SK-N-SH (cell line): ENCODE results near the gene ATP2B2. TPM values are rescaled to one million over a fixed set of nuclear protein-coding genes. Genes with fewer than 3 reads are reported as not detected.

Experiments
- CTCF ChIA-PET: fragments of 300-600, 350-600 bp; formaldehyde crosslinking; extraction: SDS; loops from one replicate; lab custom pipeline; 2021; lab: Yijun Ruan, JAX
- POLR2A ChIA-PET: fragments of 350-600 bp; sonication (Branson Sonifier 250); formaldehyde crosslinking; extraction: SDS; loops from one replicate; lab custom pipeline; 2020; ENCODE audit warnings: antibody characterized with exemption, inconsistent platforms; lab: Yijun Ruan, JAX
- DNase-seq: peaks from one replicate; pipeline ENCODE4 v3.0.0; 2012
- H2AFZ ChIP-seq: fragments of 200-600 bp; sonication (generic); 2 replicates; pipeline ENCODE4 v1.8.1; 2016; ENCODE audit warnings: antibody characterized with exemption, mild to moderate bottlenecking, low read depth
- H3F3A ChIP-seq: fragments of 200-600 bp; sonication (generic); replicated peaks from 2 replicates; pipeline ENCODE3; 2016; ENCODE audit warnings: antibody characterized with exemption, mild to moderate bottlenecking; ENCODE audit not compliant: insufficient read depth
- H3K27ac ChIP-seq, 2 experiments: fragments of 200-500 bp in 1 of 2; fragments of 200-600 bp in 1 of 2; sonication (Bioruptor generic) in 1 of 2; sonication (generic), shearing (Covaris generic) in 1 of 2; 2 replicates each; pipeline versions ENCODE4 v1.5.1 to v1.6.1; 2014 to 2016; ENCODE audit warnings: low read depth in 2 of 2, inconsistent platforms in 1 of 2, low read length in 1 of 2, mild to moderate bottlenecking in 1 of 2, mixed read lengths in 1 of 2
- H3K27me3 ChIP-seq: fragments of 200-600 bp; sonication (generic), shearing (Covaris generic); 2 replicates; pipeline ENCODE4 v1.6.1; 2016; ENCODE audit warnings: mixed run types; ENCODE audit not compliant: insufficient read depth
- H3K36me3 ChIP-seq, 2 experiments: fragments of 200-500 bp in 1 of 2; fragments of 200-600 bp in 1 of 2; sonication (Bioruptor generic) in 1 of 2; sonication (generic) in 1 of 2; replicated peaks in 1 of 2; 2 replicates each; pipeline versions ENCODE3 to v1.5.1; 2014 to 2016; ENCODE audit warnings: low read length in 1 of 2, mild to moderate bottlenecking in 1 of 2; ENCODE audit not compliant: insufficient read depth in 2 of 2, control insufficient read depth in 1 of 2
- H3K4me1 ChIP-seq, 2 experiments: fragments of 200-500 bp in 1 of 2; fragments of 200-600 bp in 1 of 2; sonication (Bioruptor generic) in 1 of 2; sonication (generic), shearing (Covaris generic) in 1 of 2; 2 replicates each; pipeline versions ENCODE4 v1.5.1 to v1.6.1; 2014 to 2016; ENCODE audit warnings: low read depth in 1 of 2, low read length in 1 of 2, mixed run types in 1 of 2; ENCODE audit not compliant: insufficient read depth in 2 of 2, control insufficient read depth in 1 of 2
- H3K4me2 ChIP-seq: fragments of 200-600 bp; sonication (generic), shearing (Covaris generic); 2 replicates; pipeline ENCODE4 v1.6.1; 2017; ENCODE audit warnings: mixed run types
- H3K4me3 ChIP-seq, 2 experiments: fragments of 200-500 bp in 1 of 2; fragments of 200-600 bp in 1 of 2; sonication (Bioruptor generic) in 1 of 2; sonication (generic), shearing (Covaris generic) in 1 of 2; 2 replicates each; pipeline versions ENCODE4 v1.5.1 to v1.8.1; 2014 to 2016; ENCODE audit warnings: low read depth in 2 of 2, inconsistent platforms in 1 of 2, low read length in 1 of 2, mild to moderate bottlenecking in 1 of 2, mixed read lengths in 1 of 2, moderate library complexity in 1 of 2
- H3K79me2 ChIP-seq: fragments of 200-600 bp; sonication (generic); 2 replicates; pipeline ENCODE4 v1.8.1; 2017; ENCODE audit warnings: mild to moderate bottlenecking; ENCODE audit not compliant: insufficient read depth
- H3K9ac ChIP-seq: fragments of 200-600 bp; sonication (generic); 2 replicates; pipeline ENCODE4 v1.6.1; 2017; ENCODE audit warnings: mixed run types
- H3K9me2 ChIP-seq: fragments of 200-600 bp; sonication (generic); 2 replicates; pipeline ENCODE4 v1.6.1; 2017; ENCODE audit warnings: mixed run types
- H3K9me3 ChIP-seq: fragments of 200-600 bp; sonication (generic); 2 replicates; pipeline ENCODE4 v1.6.1; 2017; ENCODE audit warnings: mixed run types, mild to moderate bottlenecking, moderate library complexity
- H4K20me1 ChIP-seq: fragments of 200-600 bp; sonication (generic); 2 replicates; pipeline ENCODE4 v1.6.1; 2017; ENCODE audit warnings: mild to moderate bottlenecking, mixed run types; ENCODE audit not compliant: insufficient read depth
- ELF1 ChIP-seq: IDR thresholded peaks from 2 replicates; pipeline ENCODE4 v1.4.0; 2012
- EP300 ChIP-seq, 2 experiments: IDR thresholded peaks; 2 replicates each; pipeline versions ENCODE4 v1.4.0 to v1.6.1; 2012; ENCODE audit warnings: borderline replicate concordance in 1 of 2, low read depth in 1 of 2, low read length in 1 of 2
- EZH2phosphoT487 ChIP-seq: fragments of 200-600 bp; sonication (generic); IDR thresholded peaks from 2 replicates; pipeline ENCODE4 v1.6.1; 2017; ENCODE audit warnings: low read depth, mixed run types, mild to moderate bottlenecking, antibody characterized with exemption, moderate library complexity, borderline replicate concordance
- FOSL2 ChIP-seq: IDR thresholded peaks from 2 replicates; pipeline ENCODE4 v1.4.0; 2012; ENCODE audit warnings: low read depth, mild to moderate bottlenecking, moderate library complexity, borderline replicate concordance
- FOXM1 ChIP-seq: IDR thresholded peaks from 2 replicates; pipeline ENCODE4 v1.4.0; 2012; ENCODE audit warnings: low read depth, mild to moderate bottlenecking
- GABPA ChIP-seq: IDR thresholded peaks from 2 replicates; pipeline ENCODE4 v1.4.0; 2012; ENCODE audit warnings: low read depth, mild to moderate bottlenecking
- NFIC ChIP-seq: IDR thresholded peaks from 2 replicates; pipeline ENCODE4 v1.4.0; 2012; ENCODE audit warnings: borderline replicate concordance
- NRF1 ChIP-seq: IDR thresholded peaks from 2 replicates; pipeline ENCODE4 v1.6.1; 2012; ENCODE audit warnings: low read depth, mild to moderate bottlenecking, low read length
- PBX3 ChIP-seq: IDR thresholded peaks from 2 replicates; pipeline ENCODE4; 2012
- POLR2AphosphoS5 ChIP-seq: IDR thresholded peaks from 2 replicates; pipeline ENCODE4 v1.6.1; 2012; ENCODE audit warnings: low read depth, low read length
- RAD21 ChIP-seq: IDR thresholded peaks from 2 replicates; pipeline ENCODE4 v1.6.1; 2012; ENCODE audit warnings: mild to moderate bottlenecking, low read length
- SIN3A ChIP-seq: IDR thresholded peaks from 2 replicates; pipeline ENCODE4 v1.6.1; 2012; ENCODE audit warnings: low read depth, mild to moderate bottlenecking, low read length, moderate library complexity, borderline replicate concordance
- SMC3 ChIP-seq: IDR thresholded peaks from 2 replicates; pipeline ENCODE4 v1.6.1; 2012; ENCODE audit warnings: low read depth, low read length, improper control_type of control experiment
- TAF1 ChIP-seq: IDR thresholded peaks from 2 replicates; pipeline ENCODE4 v1.6.1; 2012; ENCODE audit warnings: low read depth, mild to moderate bottlenecking, low read length, moderate library complexity, borderline replicate concordance
- TCF12 ChIP-seq: IDR thresholded peaks from 2 replicates; pipeline ENCODE4 v1.4.0; 2012
- TEAD4 ChIP-seq: IDR thresholded peaks from 2 replicates; pipeline ENCODE4 v1.4.0; 2012; ENCODE audit warnings: mild to moderate bottlenecking, borderline replicate concordance; ENCODE audit not compliant: insufficient read depth
- USF2 ChIP-seq: fragments of 150-350 bp; IDR thresholded peaks from 2 replicates; pipeline ENCODE4 v1.6.1; 2017; ENCODE audit warnings: antibody characterized with exemption, low read length, low read depth, borderline replicate concordance
- WGBS: methylation state at CpG from one replicate; pipeline ENCODE4 v1.1.6; 2017; ENCODE audit warnings: low lambda C conversion rate; 5-methylcytosine and 5-hydroxymethylcytosine counted together
- polyA plus RNA-seq, 3 experiments: library from polyadenylated mRNA; depleted of rRNA; stranded (reverse); fragments of >200 nt; gene quantifications; 2 replicates each; pipeline ENCODE4 v1.2.3, GENCODE V29; 2012

The ATP2B2 gene
- polyA plus RNA-seq, 1 of the 3 experiments (the other 2 are of a cell fraction): 0.15 TPM

- POLR2A ChIA-PET: interaction anchor here (1.0 kb wide), 1 partner anchor 8 kb away, joined by 3 read pairs; no protein-coding TSS in a partner anchor
- TF ChIP-seq SMC3 (no peak), TCF12 (no peak), EZH2phosphoT487 (no peak), TAF1 (no peak), PBX3 (no peak), EP300 (IDR thresholded peaks at IDR 0.05; ENCODE audit: borderline replicate concordance in 1 of 2, low read depth in 1 of 2, low read length in 1 of 2) (no peak), NRF1 (no peak), FOSL2 (no peak), POLR2AphosphoS5 (no peak), USF2 (no peak), FOXM1 (no peak)
- TF ChIP-seq, all 33 proteins: peak for 0
- H3K9me3 ChIP-seq: no peaks in the 10 kb centered on the region
- no peak overlapping the region for H3K9ac ChIP-seq
- H4K20me1 ChIP-seq: no peaks in the 10 kb centered on the region
- H3K27ac ChIP-seq: no peak overlapping the region
- H3K27me3 ChIP-seq: no peaks in the 10 kb centered on the region
- no peak overlapping the region for H3K4me2 ChIP-seq
- no peaks in the 10 kb centered on the region for H3K9me2 ChIP-seq
- no peak for DNase-seq
- CTCF ChIA-PET: interaction anchor here (1.0 kb wide), 1 partner anchor 450 kb away, joined by 3 read pairs; no protein-coding TSS in a partner anchor
- H3F3A ChIP-seq: peaks cover 4% of the 10 kb centered on the region
- H3K79me2 ChIP-seq: no peaks in the 10 kb centered on the region
- H3K4me1 ChIP-seq: peaks cover 6 to 10% of the 10 kb centered on the region in 2 experiments; a peak in 2 of 4 replicates
- no peak overlapping the region for H2AFZ ChIP-seq
- WGBS: 86% methylated on average over 11 of the region's 11 CpGs
- H3K36me3 ChIP-seq: peaks cover 12 to 26% of the 10 kb centered on the region in 2 experiments
- H3K4me3 ChIP-seq: no peak overlapping the region
Observed at GRCh38 chr3:10288575-10288960, 216.8 kb downstream of the ATP2B2 start.

GRCh38 chr3:10287936-10288574 is 217.3 kb downstream of the ATP2B2 start:
- H3F3A ChIP-seq: peaks cover 4% of the 10 kb centered on the region
- CTCF ChIA-PET: interaction anchor here (1.0 to 2.2 kb wide), 12 partner anchors 12 to 555 kb away, joined by 3 to 7 read pairs (median 4); no protein-coding TSS in a partner anchor
- H3K4me2 ChIP-seq: no peak overlapping the region
- no peaks in the 10 kb centered on the region for H3K9me3 ChIP-seq
- no peak overlapping the region for H3K9ac ChIP-seq
- H4K20me1 ChIP-seq: no peaks in the 10 kb centered on the region
- no peak overlapping the region for H2AFZ ChIP-seq
- H3K36me3 ChIP-seq: peaks cover 17 to 26% of the 10 kb centered on the region in 2 experiments
- no peaks in the 10 kb centered on the region for H3K27me3 ChIP-seq
- DNase-seq: no peak
- H3K79me2 ChIP-seq: no peaks in the 10 kb centered on the region
- H3K27ac ChIP-seq: no peak overlapping the region
- no peak overlapping the region for H3K4me3 ChIP-seq
- TF ChIP-seq USF2 (no peak), GABPA (no peak), TCF12 (no peak), ELF1 (no peak), NRF1 (no peak), NFIC (no peak), SIN3A (no peak), PBX3 (no peak), TAF1 (no peak), TEAD4 (no peak), RAD21 (no peak)
- TF ChIP-seq, all 33 proteins: peak for 0
- 91% methylated on average over 12 of the region's 12 CpGs for WGBS
- no peaks in the 10 kb centered on the region for H3K9me2 ChIP-seq
- peaks cover 6 to 14% of the 10 kb centered on the region in 2 experiments; a peak in 2 of 4 replicates for H3K4me1 ChIP-seq
- POLR2A ChIA-PET: interaction anchor here (1.0 kb wide), 1 partner anchor 8 kb away, joined by 3 read pairs; no protein-coding TSS in a partner anchor
